ENCODE measurements around the gene PDE10A.
"Not testable (repeated sequence)": the region's sequence is repeated elsewhere in the genome, so short reads cannot be mapped to it uniquely, and the experiment has no call there.

PDE10A gene

GRCh38 chr6:165508321-165508869 is 154.6 kb downstream of the PDE10A start:
- DNase-seq (ENCODE audit: low read depth) = no peak
- no peak for TF ChIP-seq CTCF (IDR thresholded peaks at IDR 0.05; ENCODE audit: low read depth, low read length, missing control alignments)
- H3K4me3 ChIP-seq (ENCODE audit: low read depth, low read length) = no peak overlapping the region

GRCh38 chr6:165506657-165507056 is 156.4 kb downstream of the PDE10A start:
- TF ChIP-seq CTCF (IDR thresholded peaks at IDR 0.05; ENCODE audit: low read depth, low read length, missing control alignments) = no peak
- no peak overlapping the region for H3K4me3 ChIP-seq (ENCODE audit: low read depth, low read length)
- no peak for DNase-seq (ENCODE audit: low read depth)

GRCh38 chr6:165500214-165500907 is 162.7 kb downstream of the PDE10A start:
- not testable (repeated sequence) for DNase-seq (ENCODE audit: low read depth); H3K4me3 ChIP-seq (ENCODE audit: low read depth, low read length)

- H3K4me3 ChIP-seq (ENCODE audit: low read depth, low read length) = no peak overlapping the region
- no peak for DNase-seq (ENCODE audit: low read depth)
- TF ChIP-seq CTCF (IDR thresholded peaks at IDR 0.05; ENCODE audit: low read depth, low read length, missing control alignments) = no peak
Observed at GRCh38 chr6:165497472-165497871, 165.6 kb downstream of the PDE10A start.

GRCh38 chr6:165488624-165489295 is 174.3 kb downstream of the PDE10A start:
- no peak overlapping the region for H3K4me3 ChIP-seq (ENCODE audit: low read depth, low read length)
- DNase-seq (ENCODE audit: low read depth) = no peak
- no peak for TF ChIP-seq CTCF (IDR thresholded peaks at IDR 0.05; ENCODE audit: low read depth, low read length, missing control alignments)

- no peak for TF ChIP-seq CTCF (IDR thresholded peaks at IDR 0.05; ENCODE audit: low read depth, low read length, missing control alignments)
- H3K4me3 ChIP-seq (ENCODE audit: low read depth, low read length) = no peak overlapping the region
- no peak for DNase-seq (ENCODE audit: low read depth)
Observed at GRCh38 chr6:165487950-165488349, 175.1 kb downstream of the PDE10A start.

- DNase-seq (ENCODE audit: low read depth) = no peak
- H3K4me3 ChIP-seq (ENCODE audit: low read depth, low read length) = no peak overlapping the region
- no peak for TF ChIP-seq CTCF (IDR thresholded peaks at IDR 0.05; ENCODE audit: low read depth, low read length, missing control alignments)
Observed at GRCh38 chr6:165487347-165487746, 175.7 kb downstream of the PDE10A start.
